Measurements from ENCODE around the gene PPT2. TPM values are rescaled to one million over a fixed set of nuclear protein-coding genes. Genes with fewer than 3 reads are reported as not detected.

The PPT2 gene
- total and polyA plus RNA-seq, 2 of the 13 experiments (the other 11 are each of a cell fraction or from before 2014, with no cell fraction given) = 39.2 to 61.8 TPM

DNA sequence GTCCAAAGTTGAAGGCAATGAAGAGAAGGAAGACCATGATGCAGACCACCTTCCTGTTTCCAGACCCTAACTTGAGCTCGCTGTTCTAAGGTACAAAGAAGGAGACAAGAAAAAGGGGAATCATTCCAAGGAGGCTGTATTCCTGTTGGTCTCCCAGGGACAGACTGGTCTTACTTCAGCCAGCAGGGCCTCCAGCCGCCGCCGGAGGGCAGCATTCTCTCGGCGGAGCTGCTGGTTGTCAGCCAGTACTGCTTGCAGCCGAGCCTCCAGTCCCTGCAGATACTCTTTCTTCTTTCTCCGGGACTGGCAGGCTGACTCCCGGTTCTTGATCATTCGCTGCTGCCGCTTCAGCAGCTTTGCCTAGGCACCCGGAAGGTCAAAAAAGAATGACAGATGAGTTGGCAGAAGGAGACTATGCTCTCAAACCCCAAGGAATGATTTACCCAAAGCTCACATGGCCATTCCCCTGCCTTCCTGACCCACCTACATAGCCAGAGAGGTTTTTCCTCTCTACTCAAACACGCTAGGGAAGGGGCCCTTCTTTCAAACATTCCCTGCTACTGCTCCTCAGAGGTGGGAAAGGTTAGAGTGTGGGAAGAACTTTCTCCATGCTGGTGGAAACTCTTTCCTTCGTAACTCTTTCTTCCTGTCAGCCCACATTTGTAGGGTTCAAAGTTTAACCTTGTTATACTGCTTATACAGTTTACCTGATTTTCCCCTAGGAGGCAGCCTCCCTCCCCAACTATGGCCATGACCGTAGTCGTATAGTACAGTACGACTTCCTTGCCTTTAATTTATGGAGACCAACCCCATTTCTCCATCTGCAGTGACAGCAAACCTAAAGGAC is 34.9 kb upstream of the PPT2 start (continued):
- TF ChIP-seq ARID3A (IDR thresholded peaks at IDR 0.05; ENCODE audit: low read depth, low read length) = 0 out of 2 replicates have a peak, but pooled peaks have one; percentile 14
- no peak for TF ChIP-seq RAD51 (IDR thresholded peaks at IDR 0.05; ENCODE audit: borderline replicate concordance)
- TF ChIP-seq, protein P1, sequence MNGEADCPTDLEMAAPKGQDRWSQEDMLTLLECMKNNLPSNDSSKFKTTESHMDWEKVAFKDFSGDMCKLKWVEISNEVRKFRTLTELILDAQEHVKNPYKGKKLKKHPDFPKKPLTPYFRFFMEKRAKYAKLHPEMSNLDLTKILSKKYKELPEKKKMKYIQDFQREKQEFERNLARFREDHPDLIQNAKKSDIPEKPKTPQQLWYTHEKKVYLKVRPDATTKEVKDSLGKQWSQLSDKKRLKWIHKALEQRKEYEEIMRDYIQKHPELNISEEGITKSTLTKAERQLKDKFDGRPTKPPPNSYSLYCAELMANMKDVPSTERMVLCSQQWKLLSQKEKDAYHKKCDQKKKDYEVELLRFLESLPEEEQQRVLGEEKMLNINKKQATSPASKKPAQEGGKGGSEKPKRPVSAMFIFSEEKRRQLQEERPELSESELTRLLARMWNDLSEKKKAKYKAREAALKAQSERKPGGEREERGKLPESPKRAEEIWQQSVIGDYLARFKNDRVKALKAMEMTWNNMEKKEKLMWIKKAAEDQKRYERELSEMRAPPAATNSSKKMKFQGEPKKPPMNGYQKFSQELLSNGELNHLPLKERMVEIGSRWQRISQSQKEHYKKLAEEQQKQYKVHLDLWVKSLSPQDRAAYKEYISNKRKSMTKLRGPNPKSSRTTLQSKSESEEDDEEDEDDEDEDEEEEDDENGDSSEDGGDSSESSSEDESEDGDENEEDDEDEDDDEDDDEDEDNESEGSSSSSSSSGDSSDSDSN (CRISPR knock-in tag; IDR thresholded peaks at IDR 0.05) = peak; percentile 55; the same call in 1 of the 2 replicates
- TF ChIP-seq ISX (CRISPR knock-in tag; conservative IDR thresholded peaks at IDR 0.05) = no peak
- peak; percentile 69 for TF ChIP-seq IRF2 (CRISPR knock-in tag; IDR thresholded peaks at IDR 0.05)
- 0 out of 2 replicates have a peak, but pooled peaks have one; percentile 28 for TF ChIP-seq TMF1 (CRISPR knock-in tag; IDR thresholded peaks at IDR 0.05; ENCODE audit: low read depth)
- 0 out of 2 replicates have a peak, but pooled peaks have one; percentile 75 for TF ChIP-seq RFXAP (CRISPR knock-in tag; IDR thresholded peaks at IDR 0.05; ENCODE audit: borderline replicate concordance)
- no peak for TF ChIP-seq ZNF460 (CRISPR knock-in tag; IDR thresholded peaks at IDR 0.05; ENCODE audit: borderline replicate concordance)
- 0 out of 2 replicates have a peak, but pooled peaks have one; percentile 58 for TF ChIP-seq HOXD1 (CRISPR knock-in tag; IDR thresholded peaks at IDR 0.05)
- peak; percentile 44; the same call in 1 of the 2 replicates for TF ChIP-seq EEA1 (CRISPR knock-in tag; IDR thresholded peaks at IDR 0.05; ENCODE audit: borderline replicate concordance)
- TF ChIP-seq, protein P2, sequence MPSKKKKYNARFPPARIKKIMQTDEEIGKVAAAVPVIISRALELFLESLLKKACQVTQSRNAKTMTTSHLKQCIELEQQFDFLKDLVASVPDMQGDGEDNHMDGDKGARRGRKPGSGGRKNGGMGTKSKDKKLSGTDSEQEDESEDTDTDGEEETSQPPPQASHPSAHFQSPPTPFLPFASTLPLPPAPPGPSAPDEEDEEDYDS (CRISPR knock-in tag; IDR thresholded peaks at IDR 0.05) = peak; percentile 53
- peak; percentile 63 for TF ChIP-seq SALL1 (CRISPR knock-in tag; IDR thresholded peaks at IDR 0.05)
- TF ChIP-seq ZSCAN29 (CRISPR knock-in tag; conservative IDR thresholded peaks at IDR 0.05) = 0 out of 2 replicates have a peak, but pooled peaks have one; percentile 50
- peak; percentile 69 for TF ChIP-seq GABPB1 (CRISPR knock-in tag; IDR thresholded peaks at IDR 0.05)
- peak; percentile 74 to 96; a peak in 3 of 4 replicates for TF ChIP-seq HMGXB4 (CRISPR knock-in tag; IDR thresholded peaks at IDR 0.05; ENCODE audit: borderline replicate concordance in 1 of 2, low read depth in 1 of 2)
- peak; percentile 57; the same call in 1 of the 2 replicates for TF ChIP-seq ZNF547 (CRISPR knock-in tag; IDR thresholded peaks at IDR 0.05)
- TF ChIP-seq SNAI1 (CRISPR knock-in tag; IDR thresholded peaks at IDR 0.05; ENCODE audit: borderline replicate concordance) = no peak
